Liver (tissue), 3 donors: ENCODE results near the gene TENT4A.

Source experiments
- CTCF ChIP-seq: fragments of 150-350 bp; IDR thresholded peaks from 2 replicates; pipeline ENCODE4 v1.5.1; 2017; ENCODE audit warnings: improper control_type of control experiment, low read depth, low read length; ENCODE audit not compliant: missing input control
- JUND ChIP-seq, 2 donors: IDR thresholded peaks; 2 replicates each; pipeline ENCODE4 v1.6.1; 2016; ENCODE audit warnings: antibody characterized with exemption in 2 of 2
- MAX ChIP-seq: IDR thresholded peaks from 2 replicates; pipeline ENCODE4 v1.6.1; 2016; ENCODE audit warnings: antibody characterized with exemption
- RAD21 ChIP-seq, 2 donors: IDR thresholded peaks; 2 replicates each; pipeline ENCODE4 v1.6.1; 2016; ENCODE audit warnings: antibody characterized with exemption in 2 of 2, mild to moderate bottlenecking in 2 of 2
- SP1 ChIP-seq: IDR thresholded peaks from 2 replicates; pipeline ENCODE4 v1.6.1; 2018; ENCODE audit warnings: antibody characterized with exemption, mild to moderate bottlenecking
- TAF1 ChIP-seq: conservative IDR thresholded peaks from 2 replicates; pipeline ENCODE4 v1.6.1; 2016; ENCODE audit warnings: antibody characterized with exemption, mild to moderate bottlenecking
- YY1 ChIP-seq: IDR thresholded peaks from 2 replicates; pipeline ENCODE4 v1.6.1; 2016; ENCODE audit warnings: antibody characterized with exemption, mild to moderate bottlenecking
- TF ChIP-seq, protein P1 (sequence below): IDR thresholded peaks from 2 replicates; pipeline ENCODE4 v1.6.1; 2016; ENCODE audit warnings: antibody characterized with exemption, mild to moderate bottlenecking
- donor health status: healthy.
- donor health status: healthy.

GRCh38 chr5:6730407-6730806 lies 17.2 kb downstream of the TENT4A start:
- TF ChIP-seq, protein P1, sequence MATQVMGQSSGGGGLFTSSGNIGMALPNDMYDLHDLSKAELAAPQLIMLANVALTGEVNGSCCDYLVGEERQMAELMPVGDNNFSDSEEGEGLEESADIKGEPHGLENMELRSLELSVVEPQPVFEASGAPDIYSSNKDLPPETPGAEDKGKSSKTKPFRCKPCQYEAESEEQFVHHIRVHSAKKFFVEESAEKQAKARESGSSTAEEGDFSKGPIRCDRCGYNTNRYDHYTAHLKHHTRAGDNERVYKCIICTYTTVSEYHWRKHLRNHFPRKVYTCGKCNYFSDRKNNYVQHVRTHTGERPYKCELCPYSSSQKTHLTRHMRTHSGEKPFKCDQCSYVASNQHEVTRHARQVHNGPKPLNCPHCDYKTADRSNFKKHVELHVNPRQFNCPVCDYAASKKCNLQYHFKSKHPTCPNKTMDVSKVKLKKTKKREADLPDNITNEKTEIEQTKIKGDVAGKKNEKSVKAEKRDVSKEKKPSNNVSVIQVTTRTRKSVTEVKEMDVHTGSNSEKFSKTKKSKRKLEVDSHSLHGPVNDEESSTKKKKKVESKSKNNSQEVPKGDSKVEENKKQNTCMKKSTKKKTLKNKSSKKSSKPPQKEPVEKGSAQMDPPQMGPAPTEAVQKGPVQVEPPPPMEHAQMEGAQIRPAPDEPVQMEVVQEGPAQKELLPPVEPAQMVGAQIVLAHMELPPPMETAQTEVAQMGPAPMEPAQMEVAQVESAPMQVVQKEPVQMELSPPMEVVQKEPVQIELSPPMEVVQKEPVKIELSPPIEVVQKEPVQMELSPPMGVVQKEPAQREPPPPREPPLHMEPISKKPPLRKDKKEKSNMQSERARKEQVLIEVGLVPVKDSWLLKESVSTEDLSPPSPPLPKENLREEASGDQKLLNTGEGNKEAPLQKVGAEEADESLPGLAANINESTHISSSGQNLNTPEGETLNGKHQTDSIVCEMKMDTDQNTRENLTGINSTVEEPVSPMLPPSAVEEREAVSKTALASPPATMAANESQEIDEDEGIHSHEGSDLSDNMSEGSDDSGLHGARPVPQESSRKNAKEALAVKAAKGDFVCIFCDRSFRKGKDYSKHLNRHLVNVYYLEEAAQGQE, result no peak
- TF ChIP-seq CTCF (no peak), SP1 (no peak), MAX (no peak), TAF1 (no peak), RAD21 (IDR thresholded peaks at IDR 0.05) (no peak), JUND (IDR thresholded peaks at IDR 0.05) (no peak), YY1 (no peak)
